ENCODE data around the gene ATP2C1. TPM values are rescaled to one million over a fixed set of nuclear protein-coding genes. Genes with fewer than 3 reads are reported as not detected.

The ATP2C1 gene
- total and polyA plus RNA-seq, 2 experiments from 2014 or later, result 31.5 to 99.4 TPM

DNA sequence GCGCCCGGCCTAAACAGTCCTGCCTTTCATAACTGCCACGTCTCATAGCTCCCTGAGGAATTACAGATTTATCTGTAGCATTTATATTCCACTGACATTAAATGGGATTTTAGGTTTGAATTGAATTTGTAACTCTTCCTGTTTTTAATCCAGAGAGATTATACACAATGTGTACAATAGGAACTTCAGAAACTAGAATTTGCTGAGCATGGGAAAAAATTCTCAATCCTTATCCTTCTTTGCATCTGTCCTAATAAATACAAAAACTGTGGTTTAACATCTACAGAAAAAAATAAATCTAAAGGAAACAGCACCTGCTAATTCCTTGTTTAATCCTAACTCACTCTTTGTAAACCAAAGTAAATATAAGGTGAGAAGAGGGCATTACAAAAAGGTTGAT is 135.0 kb downstream of the ATP2C1 start:
- Histone ChIP-seq H3K4me2 (no peak overlapping the region), H3K9me3 (ENCODE audit: low read depth) (no peaks in the 10 kb centered on the region), H3K27me3 (no peaks in the 10 kb centered on the region), H3K27ac (no peak overlapping the region), H3K4me3 (no peak overlapping the region), H3K36me3 (replicated peaks; ENCODE audit: insufficient read depth, low read depth) (no peaks in the 10 kb centered on the region), H2AFZ (no peak overlapping the region), H4K20me1 (ENCODE audit: insufficient read depth, poor library complexity, severe bottlenecking) (no peaks in the 10 kb centered on the region), H3K79me2 (no peaks in the 10 kb centered on the region), H3K4me1 (ENCODE audit: insufficient read depth) (peaks cover 14% of the 10 kb centered on the region), H3K9me2 (replicated peaks; ENCODE audit: insufficient read depth) (no peaks in the 10 kb centered on the region)
- WGBS (ENCODE audit: low lambda C conversion rate, missing lambda C conversion rate), result 92% methylated on average over 3 of the region's 3 CpGs
- no peak for DNase-seq (ENCODE audit: low spot score)
- TF ChIP-seq, protein P1, sequence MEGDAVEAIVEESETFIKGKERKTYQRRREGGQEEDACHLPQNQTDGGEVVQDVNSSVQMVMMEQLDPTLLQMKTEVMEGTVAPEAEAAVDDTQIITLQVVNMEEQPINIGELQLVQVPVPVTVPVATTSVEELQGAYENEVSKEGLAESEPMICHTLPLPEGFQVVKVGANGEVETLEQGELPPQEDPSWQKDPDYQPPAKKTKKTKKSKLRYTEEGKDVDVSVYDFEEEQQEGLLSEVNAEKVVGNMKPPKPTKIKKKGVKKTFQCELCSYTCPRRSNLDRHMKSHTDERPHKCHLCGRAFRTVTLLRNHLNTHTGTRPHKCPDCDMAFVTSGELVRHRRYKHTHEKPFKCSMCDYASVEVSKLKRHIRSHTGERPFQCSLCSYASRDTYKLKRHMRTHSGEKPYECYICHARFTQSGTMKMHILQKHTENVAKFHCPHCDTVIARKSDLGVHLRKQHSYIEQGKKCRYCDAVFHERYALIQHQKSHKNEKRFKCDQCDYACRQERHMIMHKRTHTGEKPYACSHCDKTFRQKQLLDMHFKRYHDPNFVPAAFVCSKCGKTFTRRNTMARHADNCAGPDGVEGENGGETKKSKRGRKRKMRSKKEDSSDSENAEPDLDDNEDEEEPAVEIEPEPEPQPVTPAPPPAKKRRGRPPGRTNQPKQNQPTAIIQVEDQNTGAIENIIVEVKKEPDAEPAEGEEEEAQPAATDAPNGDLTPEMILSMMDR (IDR thresholded peaks at IDR 0.05; ENCODE audit: poor library complexity), result no peak
- no peak for TF ChIP-seq EZH2phosphoT487 (IDR thresholded peaks at IDR 0.05; ENCODE audit: low read depth, severe bottlenecking, unreplicated experiment)
- no peak for TF ChIP-seq EZH2 (IDR thresholded peaks at IDR 0.05; ENCODE audit: borderline replicate concordance)

DNA sequence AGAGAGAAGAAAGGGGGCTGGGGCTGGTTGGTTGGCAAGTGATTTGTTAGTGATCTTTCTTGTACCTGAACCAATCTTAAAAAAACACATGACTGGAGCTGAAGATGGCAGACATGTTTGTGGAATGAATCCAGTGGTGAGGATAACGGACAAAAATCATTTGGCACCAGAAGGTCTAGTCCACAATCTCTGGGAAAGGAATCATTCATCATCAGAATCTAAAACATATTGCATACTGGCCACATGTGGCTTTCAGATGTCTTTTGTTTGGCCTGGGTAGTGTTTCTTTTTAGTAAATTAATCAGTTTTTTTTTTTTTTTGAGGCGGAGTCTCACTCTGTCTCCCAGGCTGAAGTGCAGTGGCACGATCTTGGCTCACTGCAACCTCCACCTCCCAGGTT is 137.8 kb downstream of the ATP2C1 start:
- H3K4me3 ChIP-seq, result no peak overlapping the region
- H3K4me2 ChIP-seq, result no peak overlapping the region
- 61% methylated on average over 3 of the region's 3 CpGs for WGBS (ENCODE audit: low lambda C conversion rate, missing lambda C conversion rate)
- no peaks in the 10 kb centered on the region for H3K27me3 ChIP-seq
- TF ChIP-seq, protein P1 (IDR thresholded peaks at IDR 0.05; ENCODE audit: poor library complexity), result no peak
- no peak for TF ChIP-seq EZH2phosphoT487 (IDR thresholded peaks at IDR 0.05; ENCODE audit: low read depth, severe bottlenecking, unreplicated experiment)
- TF ChIP-seq EZH2 (IDR thresholded peaks at IDR 0.05; ENCODE audit: borderline replicate concordance), result no peak
- no peak overlapping the region for H2AFZ ChIP-seq
- H3K36me3 ChIP-seq (replicated peaks; ENCODE audit: insufficient read depth, low read depth), result no peaks in the 10 kb centered on the region
- peaks cover 4% of the 10 kb centered on the region for H3K4me1 ChIP-seq (ENCODE audit: insufficient read depth)
- no peak overlapping the region for H3K27ac ChIP-seq
- H4K20me1 ChIP-seq (ENCODE audit: insufficient read depth, poor library complexity, severe bottlenecking), result no peaks in the 10 kb centered on the region
- no peaks in the 10 kb centered on the region for H3K79me2 ChIP-seq
- H3K9me3 ChIP-seq (ENCODE audit: low read depth), result no peaks in the 10 kb centered on the region
- no peak for DNase-seq (ENCODE audit: low spot score)
- no peaks in the 10 kb centered on the region for H3K9me2 ChIP-seq (replicated peaks; ENCODE audit: insufficient read depth)

DNA sequence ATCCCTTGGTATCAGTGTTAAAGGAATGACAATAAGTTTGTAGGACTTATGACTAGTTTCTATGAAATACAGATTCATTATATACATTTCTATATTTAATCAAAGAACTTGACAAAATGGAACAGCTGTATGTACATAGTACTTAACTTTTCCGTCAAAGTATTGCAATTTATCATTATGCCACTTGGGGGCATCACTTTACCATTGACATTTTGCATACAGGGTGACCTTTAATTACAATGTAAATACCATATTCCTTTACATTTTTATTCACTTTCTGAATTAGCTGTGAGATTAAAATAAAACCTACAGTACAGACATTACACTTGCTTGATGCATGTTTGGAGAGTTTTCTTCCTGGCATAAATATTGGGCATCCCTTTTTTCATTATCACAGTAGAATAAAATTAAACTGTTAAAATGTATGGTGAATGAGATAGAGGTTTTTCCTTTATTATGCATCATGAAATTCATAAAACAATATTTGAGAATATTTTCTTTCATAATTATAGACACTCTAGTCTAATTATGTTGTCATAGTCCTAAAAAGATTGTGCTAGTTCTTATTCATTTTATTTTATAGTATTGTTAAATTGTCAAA is 139.7 kb downstream of the ATP2C1 start:
- H3K27me3 ChIP-seq, result no peaks in the 10 kb centered on the region
- DNase-seq (ENCODE audit: low spot score), result peak; percentile 45
- H3K4me3 ChIP-seq, result no peak overlapping the region
- no peaks in the 10 kb centered on the region for H3K36me3 ChIP-seq (replicated peaks; ENCODE audit: insufficient read depth, low read depth)
- 13% methylated on average over 1 of the region's 1 CpG for WGBS (ENCODE audit: low lambda C conversion rate, missing lambda C conversion rate)
- no peak overlapping the region for H2AFZ ChIP-seq
- no peaks in the 10 kb centered on the region for H3K9me2 ChIP-seq (replicated peaks; ENCODE audit: insufficient read depth)
- H3K4me1 ChIP-seq (ENCODE audit: insufficient read depth), result no peaks in the 10 kb centered on the region
- no peaks in the 10 kb centered on the region for H3K9me3 ChIP-seq (ENCODE audit: low read depth)
- TF ChIP-seq, protein P1 (IDR thresholded peaks at IDR 0.05; ENCODE audit: poor library complexity), result peak; percentile 60
- TF ChIP-seq EZH2 (IDR thresholded peaks at IDR 0.05; ENCODE audit: borderline replicate concordance), result no peak
- no peak overlapping the region for H3K27ac ChIP-seq
- no peaks in the 10 kb centered on the region for H4K20me1 ChIP-seq (ENCODE audit: insufficient read depth, poor library complexity, severe bottlenecking)
- no peak overlapping the region for H3K4me2 ChIP-seq
- H3K79me2 ChIP-seq, result no peaks in the 10 kb centered on the region

Data from hepatocyte (in vitro differentiated cells).